GDM1 (cell line): ENCODE measurements around the gene H3-3A.

Experiments used
- DNase-seq: peaks from one replicate; lab custom pipeline; 2025; lab: John Stamatoyannopoulos, UW

H3-3A gene

GRCh38 chr1:226111883-226112261 lies 49.4 kb downstream of the H3-3A start:
- no peak for DNase-seq

- no peak for DNase-seq
Observed at GRCh38 chr1:226112626-226113025, 50.1 kb downstream of the H3-3A start.

GRCh38 chr1:226116673-226117072 lies 54.2 kb downstream of the H3-3A start:
- DNase-seq: no peak

- DNase-seq: no peak
Observed at GRCh38 chr1:226117330-226117729, 54.8 kb downstream of the H3-3A start.

- no peak for DNase-seq
Observed at GRCh38 chr1:226118357-226118756, 55.8 kb downstream of the H3-3A start.

GRCh38 chr1:226119169-226119568 lies 56.7 kb downstream of the H3-3A start:
- no peak for DNase-seq

- no peak for DNase-seq
Observed at GRCh38 chr1:226120398-226120797, 57.9 kb downstream of the H3-3A start.

- no peak for DNase-seq
Observed at GRCh38 chr1:226121049-226121586, 58.6 kb downstream of the H3-3A start.
